Measurements from ENCODE around the gene LRRC30. TPM values are rescaled to one million over a fixed set of nuclear protein-coding genes. Genes with fewer than 3 reads are reported as not detected.

LRRC30 gene
- total RNA-seq, 2 donors from 2014 or later: not detected

GRCh38 chr18:7232218-7232617, 1.3 kb downstream of the LRRC30 start:
- no peak overlapping the region for H3K9ac ChIP-seq (ENCODE audit: low read depth in 2 of 2, low read length in 2 of 2)
- H3K36me3 ChIP-seq: no peaks in the 10 kb centered on the region
- H3K27me3 ChIP-seq: no peaks in the 10 kb centered on the region
- no peak overlapping the region for H3K4me3 ChIP-seq
- H3K27ac ChIP-seq: no peak overlapping the region
- H3K4me1 ChIP-seq: no peaks in the 10 kb centered on the region
- H3K9me3 ChIP-seq: no peaks in the 10 kb centered on the region
- DNase-seq: no peak
- TF ChIP-seq CTCF (IDR thresholded peaks at IDR 0.05): no peak
- intact Hi-C loops (cut with DNase I): no loop called here

GRCh38 chr18:7233134-7233810, 2.4 kb downstream of the LRRC30 start:
- intact Hi-C loops (cut with DNase I): no loop called here
- Histone ChIP-seq H3K27ac (no peak overlapping the region), H3K4me3 (no peak overlapping the region), H3K27me3 (no peaks in the 10 kb centered on the region), H3K9ac (ENCODE audit: low read depth in 2 of 2, low read length in 2 of 2) (no peak overlapping the region), H3K4me1 (no peaks in the 10 kb centered on the region), H3K36me3 (no peaks in the 10 kb centered on the region), H3K9me3 (no peaks in the 10 kb centered on the region)
- no peak for TF ChIP-seq CTCF (IDR thresholded peaks at IDR 0.05)
- DNase-seq: no peak

GRCh38 chr18:7234091-7234490, 3.2 kb downstream of the LRRC30 start:
- Histone ChIP-seq H3K27ac (no peak overlapping the region), H3K9ac (ENCODE audit: low read depth in 2 of 2, low read length in 2 of 2) (no peak overlapping the region), H3K4me3 (no peak overlapping the region), H3K27me3 (no peaks in the 10 kb centered on the region), H3K9me3 (no peaks in the 10 kb centered on the region), H3K4me1 (no peaks in the 10 kb centered on the region), H3K36me3 (no peaks in the 10 kb centered on the region)
- TF ChIP-seq CTCF (IDR thresholded peaks at IDR 0.05): no peak
- intact Hi-C loops (cut with DNase I): no loop called here
- DNase-seq: no peak

GRCh38 chr18:7234956-7235355, 4.1 kb downstream of the LRRC30 start:
- Histone ChIP-seq H3K9ac (ENCODE audit: low read depth in 2 of 2, low read length in 2 of 2) (no peak overlapping the region), H3K27ac (no peak overlapping the region), H3K4me3 (no peak overlapping the region), H3K27me3 (no peaks in the 10 kb centered on the region), H3K36me3 (no peaks in the 10 kb centered on the region), H3K4me1 (no peaks in the 10 kb centered on the region), H3K9me3 (no peaks in the 10 kb centered on the region)
- TF ChIP-seq CTCF (IDR thresholded peaks at IDR 0.05): no peak
- no peak for DNase-seq
- intact Hi-C loops (cut with DNase I): no loop called here

GRCh38 chr18:7236072-7236471, 5.2 kb downstream of the LRRC30 start:
- no peak for TF ChIP-seq CTCF (IDR thresholded peaks at IDR 0.05)
- DNase-seq: no peak
- intact Hi-C loops (cut with DNase I): no loop called here
- Histone ChIP-seq H3K4me3 (no peak overlapping the region), H3K27me3 (no peaks in the 10 kb centered on the region), H3K4me1 (no peaks in the 10 kb centered on the region), H3K36me3 (no peaks in the 10 kb centered on the region), H3K9me3 (no peaks in the 10 kb centered on the region), H3K27ac (no peak overlapping the region), H3K9ac (ENCODE audit: low read depth in 2 of 2, low read length in 2 of 2) (no peak overlapping the region)
